SK-N-MC (cell line): ENCODE measurements around the gene TUBB4B.
"Not testable (repeated sequence)": the region's sequence is repeated elsewhere in the genome, so short reads cannot be mapped to it uniquely, and the experiment has no call there.

Source experiments
- DNase-seq: peaks from one replicate; pipeline ENCODE4 v3.0.0-alpha.2; 2011; ENCODE audit warnings: low read depth, low spot score
- H3K27ac ChIP-seq: fragments of 200-600 bp; sonication (generic); 2 replicates; pipeline ENCODE4 v1.5.1; 2016; ENCODE audit warnings: mixed run types
- H3K36me3 ChIP-seq: fragments of 200-600 bp; sonication (generic); 2 replicates; pipeline ENCODE4 v1.6.1; 2017; ENCODE audit warnings: antibody characterized with exemption, low read length, mixed read lengths; ENCODE audit not compliant: insufficient read depth
- H3K4me3 ChIP-seq: fragments of 200-600 bp; sonication (generic); 2 replicates; pipeline ENCODE4 v1.5.1; 2016
- H3K9ac ChIP-seq: fragments of 200-600 bp; sonication (generic); 2 replicates; pipeline ENCODE4 v1.8.0; 2017; ENCODE audit warnings: mixed run types, mixed read lengths; ENCODE audit not compliant: insufficient read length
- H3K9me3 ChIP-seq: fragments of 200-600 bp; sonication (generic); 2 replicates; pipeline ENCODE4 v1.6.1; 2017; ENCODE audit warnings: low read depth, mild to moderate bottlenecking, antibody characterized with exemption, low read length, moderate library complexity, mixed read lengths
- EZH2 ChIP-seq: fragments of 200-600 bp; sonication (generic); IDR thresholded peaks from one replicate; pipeline ENCODE4 v1.6.1; 2017; ENCODE audit warnings: antibody characterized with exemption
- FOXP2 ChIP-seq: optimal IDR thresholded peaks from 2 replicates; pipeline ENCODE3; 2011; ENCODE audit warnings: mild to moderate bottlenecking, moderate library complexity; ENCODE audit not compliant: insufficient read depth; ENCODE audit errors: extremely low read length, control extremely low read depth
- POLR2AphosphoS5 ChIP-seq: IDR thresholded peaks from 2 replicates; pipeline ENCODE4 v1.6.1; 2012; ENCODE audit warnings: mild to moderate bottlenecking, low read depth, low read length, borderline replicate concordance

TUBB4B gene

GRCh38 chr9:137251490-137252268 is 10.6 kb downstream of the TUBB4B start:
- TF ChIP-seq FOXP2 (no peak), POLR2AphosphoS5 (no peak), EZH2 (no peak)
- Histone ChIP-seq H3K36me3 (peaks cover 6% of the 10 kb centered on the region; the same call in 1 of the 2 replicates), H3K4me3 (no peak overlapping the region), H3K27ac (no peak overlapping the region), H3K9me3 (no peaks in the 10 kb centered on the region), H3K9ac (no peak overlapping the region)
- DNase-seq, result no peak

GRCh38 chr9:137252555-137253506 is 11.7 kb downstream of the TUBB4B start:
- no peak for TF ChIP-seq FOXP2
- no peak for TF ChIP-seq EZH2
- no peak for TF ChIP-seq POLR2AphosphoS5
- no peak overlapping the region for H3K4me3 ChIP-seq
- H3K27ac ChIP-seq, result no peak overlapping the region
- DNase-seq, result no peak
- H3K36me3 ChIP-seq, result peaks cover 11% of the 10 kb centered on the region; the same call in 1 of the 2 replicates
- H3K9me3 ChIP-seq, result no peaks in the 10 kb centered on the region
- no peak overlapping the region for H3K9ac ChIP-seq

DNA sequence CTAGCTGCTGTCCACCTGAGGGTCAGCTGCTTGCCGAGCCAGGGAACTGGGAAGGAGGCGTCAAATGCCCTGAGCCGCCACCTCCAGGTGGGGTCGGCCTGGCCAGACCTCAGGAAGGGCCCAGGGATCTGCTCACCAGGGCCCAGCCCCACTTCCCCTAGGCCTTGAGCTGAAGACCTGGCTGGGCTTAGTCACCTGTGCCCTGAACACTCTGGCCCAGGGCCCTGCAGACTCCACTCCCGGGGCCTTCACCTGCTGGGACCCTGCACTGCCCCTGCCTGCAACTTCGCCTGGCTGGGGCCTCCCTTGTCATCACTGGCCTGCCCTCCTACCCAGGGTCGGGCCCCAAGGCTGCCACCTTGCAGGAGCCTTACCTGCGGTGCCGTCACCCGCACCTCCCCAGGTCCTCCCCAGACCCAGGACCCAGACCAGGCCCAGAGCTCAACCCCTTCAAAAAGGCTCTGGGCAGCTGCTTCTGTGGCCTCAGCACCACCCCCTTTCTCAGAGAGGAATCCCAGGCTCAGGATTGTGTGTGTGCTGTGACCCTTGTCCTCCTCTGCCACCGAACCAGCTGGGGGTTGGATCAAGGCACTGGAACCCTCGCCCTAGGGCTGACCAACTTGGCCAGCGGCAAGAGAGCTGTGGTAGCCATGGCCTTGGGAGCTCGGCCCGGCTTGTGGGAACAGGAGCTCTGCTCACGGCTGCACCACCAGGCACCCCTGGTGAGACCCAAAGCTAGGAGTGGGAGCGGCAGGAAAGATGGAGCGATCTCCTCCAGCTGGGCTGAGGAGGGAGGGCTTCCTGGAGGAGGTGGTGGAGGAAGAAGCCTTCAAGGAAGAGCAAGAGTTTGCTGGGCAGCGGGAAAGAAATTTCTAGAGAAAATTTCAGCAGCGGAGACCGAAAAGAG is 12.9 kb downstream of the TUBB4B start:
- Histone ChIP-seq H3K9me3 (no peaks in the 10 kb centered on the region), H3K9ac (peak overlapping the region; percentile 79), H3K27ac (no peak overlapping the region; the same call in 1 of the 2 replicates), H3K4me3 (peak overlapping the region; percentile 88), H3K36me3 (peaks cover 22% of the 10 kb centered on the region)
- no peak for DNase-seq
- no peak for TF ChIP-seq FOXP2
- no peak for TF ChIP-seq EZH2
- TF ChIP-seq POLR2AphosphoS5, result no peak

- H3K27ac ChIP-seq, result peak within 1 kb of the TSS; percentile 56; the same call in 1 of the 2 replicates
- TF ChIP-seq POLR2AphosphoS5 (peak; percentile 94), FOXP2 (no peak), EZH2 (no peak)
- DNase-seq, result no peak
Observed at GRCh38 chr9:137254624-137255447, 13.7 kb downstream of the TUBB4B start, which contains the start of gene NELFB. NELFB (plus strand) TSS chr9:137255327.

GRCh38 chr9:137255448-137256114 is 14.5 kb downstream of the TUBB4B start:
- Histone ChIP-seq H3K36me3 (peaks cover 25% of the 10 kb centered on the region), H3K9me3 (no peaks in the 10 kb centered on the region), H3K9ac (peak overlapping the region; percentile 91), H3K4me3 (peak overlapping the region; percentile 88), H3K27ac (peak overlapping the region; percentile 50; the same call in 1 of the 2 replicates)
- no peak for TF ChIP-seq EZH2
- TF ChIP-seq FOXP2, result no peak
- TF ChIP-seq POLR2AphosphoS5, result no peak
- no peak for DNase-seq

More at GRCh38 chr9:137254624-137255447, 13.7 kb downstream of the TUBB4B start, which contains the start of gene NELFB:
- peak within 1 kb of the TSS; percentile 88 for H3K4me3 ChIP-seq
- H3K36me3 ChIP-seq, result peaks cover 25% of the 10 kb centered on the region
- H3K9me3 ChIP-seq, result no peaks in the 10 kb centered on the region
- H3K9ac ChIP-seq, result peak within 1 kb of the TSS; percentile 91

- Histone ChIP-seq H3K27ac (no peak overlapping the region), H3K9ac (peak overlapping the region; percentile 91), H3K36me3 (peaks cover 25% of the 10 kb centered on the region), H3K4me3 (peak overlapping the region; percentile 88), H3K9me3 (no peaks in the 10 kb centered on the region)
- TF ChIP-seq EZH2 (no peak), FOXP2 (no peak)
- no peak for DNase-seq
Observed at GRCh38 chr9:137256362-137256761, 15.3 kb downstream of the TUBB4B start.

GRCh38 chr9:137256856-137257255 is 15.8 kb downstream of the TUBB4B start:
- H3K4me3 ChIP-seq, result no peak overlapping the region
- no peaks in the 10 kb centered on the region for H3K9me3 ChIP-seq
- H3K36me3 ChIP-seq, result peaks cover 25% of the 10 kb centered on the region
- H3K27ac ChIP-seq, result no peak overlapping the region
- TF ChIP-seq EZH2, result no peak
- TF ChIP-seq FOXP2, result no peak
- TF ChIP-seq POLR2AphosphoS5, result no peak
- no peak overlapping the region for H3K9ac ChIP-seq
- DNase-seq, result no peak

- not testable (repeated sequence) for DNase-seq, H3K9ac ChIP-seq, H3K4me3 ChIP-seq, H3K9me3 ChIP-seq, H3K27ac ChIP-seq
- H3K36me3 ChIP-seq, result peaks cover 27% of the 10 kb centered on the region
Observed at GRCh38 chr9:137262173-137262908, 21.3 kb downstream of the TUBB4B start.
